Caco-2 (cell line): ENCODE results near the gene PIP5KL1. TPM values are rescaled to one million over a fixed set of nuclear protein-coding genes. Genes with fewer than 3 reads are reported as not detected.
A peak's percentile ranks its signal among the peaks of the same experiment; 100 is the strongest.

ENCODE experiments used
- BruUV-seq: library from RNA; stranded (reverse); fragments of 400-500 nt; replicated peaks from 2 replicates; lab custom pipeline; 2021; lab: Mats Ljungman, UMichigan
- CTCF ChIA-PET: fragments of 300-600 bp; sonication (Branson Sonifier 250); formaldehyde crosslinking; loops from one replicate; lab custom pipeline; 2022; ENCODE audit warnings: antibody characterized with exemption; lab: Charles Lee
- POLR2A ChIA-PET: fragments of 300-600 bp; sonication (Branson Sonifier 250); formaldehyde crosslinking; loops from one replicate; lab custom pipeline; 2022; ENCODE audit warnings: antibody characterized with exemption; lab: Charles Lee
- DNase-seq, 2 experiments: peaks; one replicate each; pipeline versions ENCODE4 v3.0.0 to v3.0.0-alpha.2; 2020 to 2022
- H3K27me3 ChIP-seq: replicated peaks from 2 replicates; pipeline ENCODE4 v1.6.0; 2011; ENCODE audit warnings: low read length; ENCODE audit not compliant: control insufficient read depth, insufficient read depth
- H3K36me3 ChIP-seq: 2 replicates; pipeline ENCODE4 v1.5.1; 2011; ENCODE audit warnings: low read length; ENCODE audit not compliant: control insufficient read depth, insufficient read depth
- H3K4me1 ChIP-seq: fragments of 250-450 bp; sonication (Bioruptor Pico); 2 replicates; pipeline ENCODE4 v1.5.1; 2020; ENCODE audit warnings: mild to moderate bottlenecking
- H3K4me3 ChIP-seq: 2 replicates; pipeline ENCODE4 v1.5.1; 2011; ENCODE audit warnings: low read depth, mild to moderate bottlenecking, control low read depth, low read length
- H3K9me3 ChIP-seq: fragments of 250-450 bp; sonication (Bioruptor Pico); 2 replicates; pipeline ENCODE4 v1.5.1; 2020; ENCODE audit warnings: mild to moderate bottlenecking, moderate library complexity
- H3K27ac Mint-ChIP-seq: one replicate; pipeline ENCODE4 v1.8.0; 2022; ENCODE audit warnings: mixed read lengths; ENCODE audit not compliant: unreplicated experiment
- H3K27me3 Mint-ChIP-seq: one replicate; pipeline ENCODE4 v1.8.0; 2022; ENCODE audit warnings: mixed read lengths; ENCODE audit not compliant: insufficient read depth, unreplicated experiment
- H3K36me3 Mint-ChIP-seq: one replicate; pipeline ENCODE4 v1.8.0; 2022; ENCODE audit warnings: mild to moderate bottlenecking, mixed read lengths; ENCODE audit not compliant: insufficient read depth, unreplicated experiment
- H3K4me1 Mint-ChIP-seq: one replicate; pipeline ENCODE4 v1.8.0; 2022; ENCODE audit warnings: low read depth, mixed read lengths; ENCODE audit not compliant: unreplicated experiment
- H3K4me3 Mint-ChIP-seq: one replicate; pipeline ENCODE4 v1.8.0; 2022; ENCODE audit warnings: mild to moderate bottlenecking, moderate library complexity, mixed read lengths; ENCODE audit not compliant: unreplicated experiment
- H3K9me3 Mint-ChIP-seq: one replicate; pipeline ENCODE4 v1.8.0; 2022; ENCODE audit warnings: mixed read lengths; ENCODE audit not compliant: unreplicated experiment
- intact Hi-C: fragments of 100-400 bp; cut with micrococcal nuclease; formaldehyde crosslinking; loops from one replicate; pipeline ENCODE4 v1.10.0; 2022; ENCODE audit not compliant: unreplicated experiment
- total RNA-seq: library from RNA; stranded (reverse); gene quantifications from 2 replicates; pipeline ENCODE4 v1.2.3, GENCODE V29; 2022
- TF ChIP-seq, protein P1 (sequence below), 2 experiments: fragments of 200-600 bp in 1 of 2; IDR thresholded peaks; 1 replicate in 1 of 2; 2 replicates in 1 of 2; pipeline versions ENCODE4 v1.5.1 to v1.8.0; 2011 to 2022; ENCODE audit warnings: antibody characterized with exemption in 1 of 2, control low read depth in 1 of 2, inconsistent platforms in 1 of 2, low read depth in 1 of 2, low read length in 1 of 2, mild to moderate bottlenecking in 1 of 2, moderate library complexity in 1 of 2; ENCODE audit not compliant: insufficient read depth in 1 of 2, severe bottlenecking in 1 of 2, unreplicated experiment in 1 of 2

PIP5KL1 gene
- total RNA-seq, 1 experiment from 2014 or later: 2.3 TPM

DNA sequence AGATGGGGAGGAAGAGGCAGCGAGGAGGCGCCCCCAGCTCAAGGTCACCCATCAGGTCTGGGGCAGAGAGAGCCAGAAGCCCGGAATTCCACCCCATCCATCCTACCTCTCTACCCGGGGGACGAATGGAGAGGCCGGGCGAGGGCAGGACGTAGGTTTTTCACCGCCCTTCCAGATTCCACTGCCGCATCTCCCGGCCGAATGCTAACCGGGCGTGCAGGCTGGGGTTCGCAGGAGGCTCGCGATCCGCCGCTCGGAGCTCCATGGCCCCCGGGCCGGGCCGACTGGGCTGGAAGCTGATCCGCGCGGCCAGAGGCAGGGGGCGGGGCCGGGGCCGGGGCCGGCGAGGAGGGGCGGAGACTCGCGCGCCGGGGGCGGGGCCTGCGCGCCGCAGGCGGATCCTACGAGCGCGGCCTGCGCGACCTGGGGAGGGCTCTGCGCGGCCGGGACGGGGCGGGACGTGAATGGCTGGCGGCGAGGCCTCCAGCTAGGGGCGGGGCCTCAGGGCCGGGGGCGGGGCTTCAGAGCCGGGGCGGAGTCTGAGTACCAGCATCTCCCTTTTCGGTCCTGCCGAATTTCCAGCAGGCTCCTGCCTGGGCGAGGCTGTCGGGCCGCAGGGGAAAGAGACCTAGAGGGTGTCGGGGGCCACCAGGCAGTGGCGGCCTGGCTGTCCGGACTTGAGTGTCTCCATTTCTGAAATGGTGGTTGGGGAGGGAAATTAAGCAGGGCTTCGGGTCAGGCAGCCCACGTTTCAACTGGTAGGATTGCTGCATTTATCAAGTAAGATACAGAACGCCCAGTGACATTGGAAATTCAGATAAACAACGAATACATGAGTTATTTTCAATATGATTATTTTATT is 13.6 kb downstream of the PIP5KL1 start, which contains the start of gene ST6GALNAC4:
Gene ST6GALNAC4, minus strand, starts transcription at position 322 of the 862 bp plus-strand sequence. CDS start 622 bp downstream, outside the sequence.
- intact Hi-C loops: loop anchor here (2.0 to 10.0 kb wide), 5 partner anchors 45 to 692 kb away; partner anchors contain the start of genes CDK9, FPGS and TOR2A
- Mint-ChIP-seq H3K27ac (no peak within 1 kb of the TSS), H3K27me3 (no peaks in the 10 kb centered on the region), H3K4me1 (peaks cover 7% of the 10 kb centered on the region), H3K9me3 (no peaks in the 10 kb centered on the region), H3K36me3 (no peaks in the 10 kb centered on the region), H3K4me3 (peak within 1 kb of the TSS; percentile 72)
- TF ChIP-seq, protein P1, sequence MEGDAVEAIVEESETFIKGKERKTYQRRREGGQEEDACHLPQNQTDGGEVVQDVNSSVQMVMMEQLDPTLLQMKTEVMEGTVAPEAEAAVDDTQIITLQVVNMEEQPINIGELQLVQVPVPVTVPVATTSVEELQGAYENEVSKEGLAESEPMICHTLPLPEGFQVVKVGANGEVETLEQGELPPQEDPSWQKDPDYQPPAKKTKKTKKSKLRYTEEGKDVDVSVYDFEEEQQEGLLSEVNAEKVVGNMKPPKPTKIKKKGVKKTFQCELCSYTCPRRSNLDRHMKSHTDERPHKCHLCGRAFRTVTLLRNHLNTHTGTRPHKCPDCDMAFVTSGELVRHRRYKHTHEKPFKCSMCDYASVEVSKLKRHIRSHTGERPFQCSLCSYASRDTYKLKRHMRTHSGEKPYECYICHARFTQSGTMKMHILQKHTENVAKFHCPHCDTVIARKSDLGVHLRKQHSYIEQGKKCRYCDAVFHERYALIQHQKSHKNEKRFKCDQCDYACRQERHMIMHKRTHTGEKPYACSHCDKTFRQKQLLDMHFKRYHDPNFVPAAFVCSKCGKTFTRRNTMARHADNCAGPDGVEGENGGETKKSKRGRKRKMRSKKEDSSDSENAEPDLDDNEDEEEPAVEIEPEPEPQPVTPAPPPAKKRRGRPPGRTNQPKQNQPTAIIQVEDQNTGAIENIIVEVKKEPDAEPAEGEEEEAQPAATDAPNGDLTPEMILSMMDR (IDR thresholded peaks at IDR 0.05; ENCODE audit: insufficient read depth in 1 of 2, low read depth in 1 of 2, low read length in 1 of 2, severe bottlenecking in 1 of 2, unreplicated experiment in 1 of 2): no peak
- CTCF ChIA-PET: interaction anchor here (0.6 to 1.7 kb wide), 7 partner anchors 9 to 182 kb away, joined by 3 to 12 read pairs (median 5); partner anchors contain the start of genes PIP5KL1 and TOR2A
- BruUV-seq: no TSS peak
- H3K4me3 ChIP-seq: peak within 1 kb of the TSS; percentile 62
- no peaks in the 10 kb centered on the region for H3K27me3 ChIP-seq
- H3K4me1 ChIP-seq: peaks cover 48% of the 10 kb centered on the region
- H3K36me3 ChIP-seq: no peaks in the 10 kb centered on the region
- no peaks in the 10 kb centered on the region for H3K9me3 ChIP-seq
- peak; percentile 91 to 94 for DNase-seq
- POLR2A ChIA-PET: interaction anchor here (0.6 to 1.0 kb wide), 7 partner anchors 32 to 529 kb away, joined by 3 to 7 read pairs (median 5); no protein-coding TSS in a partner anchor

DNA sequence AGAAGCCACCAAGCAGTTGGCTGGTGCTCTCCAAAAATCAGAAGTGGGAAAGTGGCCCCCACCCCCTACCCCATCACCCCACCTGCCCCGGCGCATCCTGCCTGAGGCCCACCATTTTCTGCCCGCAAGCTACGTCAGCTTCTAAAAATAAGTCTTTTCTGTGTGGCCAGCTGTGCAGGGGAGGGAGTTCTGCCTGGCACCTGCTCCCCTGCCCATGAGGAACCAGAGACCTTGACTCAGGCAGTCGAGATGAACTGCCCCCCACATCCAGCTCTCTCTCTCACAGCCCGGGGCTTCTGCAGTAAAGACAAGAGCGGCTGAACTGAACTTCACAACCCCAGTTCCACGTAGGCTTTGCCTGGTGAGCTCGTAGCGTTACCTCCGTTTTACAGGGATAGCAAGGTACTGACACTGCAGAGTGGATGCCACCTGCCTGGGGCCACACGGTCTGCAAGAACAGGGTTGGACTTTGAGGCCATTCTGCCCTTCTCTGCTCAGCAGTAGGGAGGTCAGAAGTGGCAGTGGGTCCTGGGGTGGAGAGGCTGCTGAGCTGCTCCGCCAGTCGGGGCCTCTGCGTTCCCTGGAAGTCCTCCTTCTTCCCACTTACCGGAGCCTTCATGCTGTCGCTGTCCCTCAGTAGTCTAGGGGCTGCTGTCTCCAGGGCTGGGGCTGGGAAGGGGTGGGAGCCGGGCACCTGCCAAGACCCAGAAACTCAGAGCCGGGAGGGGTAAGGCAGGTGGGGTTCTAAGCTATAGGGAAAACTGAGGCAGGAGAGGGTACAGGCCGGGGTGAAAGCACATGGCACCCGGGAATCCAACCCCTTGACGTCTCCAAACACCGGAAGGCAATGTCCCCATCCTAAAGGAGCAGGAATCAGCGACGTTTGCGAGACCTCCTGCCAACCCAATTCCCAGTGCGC is 14.5 kb downstream of the PIP5KL1 start:
- intact Hi-C loops: loop anchor here (2.0 to 10.0 kb wide), 5 partner anchors 44 to 691 kb away; partner anchors contain the start of genes CDK9, FPGS and TOR2A
- no peak for DNase-seq
- H3K9me3 ChIP-seq: no peaks in the 10 kb centered on the region
- CTCF ChIA-PET: interaction anchor here (0.6 to 1.7 kb wide), 8 partner anchors 10 to 181 kb away, joined by 3 to 12 read pairs (median 6); partner anchors contain the start of genes PIP5KL1 and TOR2A
- peak overlapping the region; percentile 62 for H3K4me3 ChIP-seq
- H3K36me3 Mint-ChIP-seq: no peaks in the 10 kb centered on the region
- H3K27me3 Mint-ChIP-seq: no peaks in the 10 kb centered on the region
- H3K9me3 Mint-ChIP-seq: no peaks in the 10 kb centered on the region
- BruUV-seq: TSS peak; percentile 53
- POLR2A ChIA-PET: interaction anchor here (0.6 to 1.0 kb wide), 6 partner anchors 32 to 528 kb away, joined by 3 to 7 read pairs (median 5); no protein-coding TSS in a partner anchor
- H3K4me1 Mint-ChIP-seq: peaks cover 7% of the 10 kb centered on the region
- TF ChIP-seq, protein P1 (IDR thresholded peaks at IDR 0.05; ENCODE audit: insufficient read depth in 1 of 2, low read depth in 1 of 2, low read length in 1 of 2, severe bottlenecking in 1 of 2, unreplicated experiment in 1 of 2): no peak
- H3K36me3 ChIP-seq: no peaks in the 10 kb centered on the region; the same call in 1 of the 2 replicates
- no peaks in the 10 kb centered on the region for H3K27me3 ChIP-seq
- H3K4me3 Mint-ChIP-seq: peak overlapping the region; percentile 72
- peaks cover 44% of the 10 kb centered on the region for H3K4me1 ChIP-seq
- H3K27ac Mint-ChIP-seq: no peak overlapping the region
